Measurements from ENCODE around the gene SPIC.
"Not testable (repeated sequence)": the region's sequence is repeated elsewhere in the genome, so short reads cannot be mapped to it uniquely, and the experiment has no call there.

The SPIC gene

GRCh38 chr12:101459642-101460346 is 15.3 kb upstream of the SPIC start:
- no peaks in the 10 kb centered on the region for H3K79me2 ChIP-seq (ENCODE audit: insufficient read depth, low read length)
- H3K36me3 ChIP-seq (ENCODE audit: low read length): no peaks in the 10 kb centered on the region
- H3K9me3 ChIP-seq (ENCODE audit: insufficient read depth, low read length): no peaks in the 10 kb centered on the region
- no peaks in the 10 kb centered on the region for H3K27me3 ChIP-seq (ENCODE audit: low read length)
- H3K4me2 ChIP-seq (ENCODE audit: low read depth, low read length, poor library complexity, severe bottlenecking): no peak overlapping the region
- TF ChIP-seq EZH2phosphoT487 (conservative IDR thresholded peaks at IDR 0.05; ENCODE audit: low read length) (no peak), CTCF (IDR thresholded peaks at IDR 0.05; ENCODE audit: insufficient read depth, low read length, poor library complexity, severe bottlenecking) (no peak)
- no peaks in the 10 kb centered on the region for H3F3A ChIP-seq (ENCODE audit: insufficient read depth)
- no peaks in the 10 kb centered on the region for H4K20me1 ChIP-seq (ENCODE audit: low read depth, low read length)
- no peak overlapping the region for H3K9ac ChIP-seq (ENCODE audit: low read length)
- H2AFZ ChIP-seq (ENCODE audit: low read depth, low read length, severe bottlenecking): no peak overlapping the region
- no peak overlapping the region for H3K4me3 ChIP-seq (ENCODE audit: insufficient read depth, low read length, poor library complexity, severe bottlenecking)
- H3K27ac ChIP-seq (ENCODE audit: low read depth, low read length): no peak overlapping the region
- H3K9me2 ChIP-seq (replicated peaks; ENCODE audit: insufficient read depth, low read length): no peaks in the 10 kb centered on the region

DNA sequence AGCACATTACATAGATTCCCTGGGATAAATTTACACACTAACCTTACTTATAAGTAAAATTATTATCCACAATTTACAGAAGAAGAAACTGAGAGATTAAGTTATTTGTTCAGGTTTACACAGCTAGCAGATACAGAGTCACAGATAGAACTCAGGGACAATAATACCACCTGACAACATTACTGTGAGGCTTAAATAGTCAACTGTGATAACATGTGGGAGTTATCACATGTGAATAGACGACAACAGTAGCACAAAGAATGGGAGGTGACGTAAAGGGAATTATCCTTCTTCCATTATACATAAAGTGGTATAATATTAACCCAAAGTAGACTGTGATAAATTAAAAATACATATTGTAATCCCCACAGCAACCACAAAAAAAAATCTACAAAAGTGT is 6.2 kb upstream of the SPIC start:
- TF ChIP-seq EZH2phosphoT487 (conservative IDR thresholded peaks at IDR 0.05; ENCODE audit: low read length) (no peak), CTCF (IDR thresholded peaks at IDR 0.05; ENCODE audit: insufficient read depth, low read length, poor library complexity, severe bottlenecking) (no peak)
- Histone ChIP-seq H3K36me3 (ENCODE audit: low read length) (no peaks in the 10 kb centered on the region), H2AFZ (ENCODE audit: low read depth, low read length, severe bottlenecking) (no peak overlapping the region), H3K4me3 (ENCODE audit: insufficient read depth, low read length, poor library complexity, severe bottlenecking) (no peak overlapping the region), H3K9me2 (replicated peaks; ENCODE audit: insufficient read depth, low read length) (no peaks in the 10 kb centered on the region), H3K79me2 (ENCODE audit: insufficient read depth, low read length) (no peaks in the 10 kb centered on the region), H3K27me3 (ENCODE audit: low read length) (no peaks in the 10 kb centered on the region), H3K4me2 (ENCODE audit: low read depth, low read length, poor library complexity, severe bottlenecking) (no peak overlapping the region), H3K9ac (ENCODE audit: low read length) (no peak overlapping the region), H4K20me1 (ENCODE audit: low read depth, low read length) (no peaks in the 10 kb centered on the region), H3K27ac (ENCODE audit: low read depth, low read length) (no peak overlapping the region), H3F3A (ENCODE audit: insufficient read depth) (no peaks in the 10 kb centered on the region), H3K9me3 (ENCODE audit: insufficient read depth, low read length) (no peaks in the 10 kb centered on the region)

GRCh38 chr12:101470939-101471338 is 4.2 kb upstream of the SPIC start:
- H3K4me3 ChIP-seq (ENCODE audit: insufficient read depth, low read length, poor library complexity, severe bottlenecking): no peak overlapping the region
- no peaks in the 10 kb centered on the region for H3F3A ChIP-seq (ENCODE audit: insufficient read depth)
- no peak overlapping the region for H2AFZ ChIP-seq (ENCODE audit: low read depth, low read length, severe bottlenecking)
- H3K27ac ChIP-seq (ENCODE audit: low read depth, low read length): no peak overlapping the region
- no peaks in the 10 kb centered on the region for H4K20me1 ChIP-seq (ENCODE audit: low read depth, low read length)
- no peaks in the 10 kb centered on the region for H3K9me3 ChIP-seq (ENCODE audit: insufficient read depth, low read length)
- H3K4me2 ChIP-seq (ENCODE audit: low read depth, low read length, poor library complexity, severe bottlenecking): no peak overlapping the region
- H3K9ac ChIP-seq (ENCODE audit: low read length): no peak overlapping the region
- TF ChIP-seq EZH2phosphoT487 (conservative IDR thresholded peaks at IDR 0.05; ENCODE audit: low read length) (no peak), CTCF (IDR thresholded peaks at IDR 0.05; ENCODE audit: insufficient read depth, low read length, poor library complexity, severe bottlenecking) (no peak)
- H3K36me3 ChIP-seq (ENCODE audit: low read length): no peaks in the 10 kb centered on the region
- H3K9me2 ChIP-seq (replicated peaks; ENCODE audit: insufficient read depth, low read length): no peaks in the 10 kb centered on the region
- H3K27me3 ChIP-seq (ENCODE audit: low read length): no peaks in the 10 kb centered on the region
- no peaks in the 10 kb centered on the region for H3K79me2 ChIP-seq (ENCODE audit: insufficient read depth, low read length)

- H3K9me2 ChIP-seq (replicated peaks; ENCODE audit: insufficient read depth, low read length); H3K27me3 ChIP-seq (ENCODE audit: low read length): not testable (repeated sequence)
Observed at GRCh38 chr12:101471878-101472277, 3.3 kb upstream of the SPIC start.

More at GRCh38 chr12:101471878-101472277, 3.3 kb upstream of the SPIC start:
- not testable (repeated sequence) for H3F3A ChIP-seq (ENCODE audit: insufficient read depth); H3K9me3 ChIP-seq (ENCODE audit: insufficient read depth, low read length); H3K4me2 ChIP-seq (ENCODE audit: low read depth, low read length, poor library complexity, severe bottlenecking); H3K27ac ChIP-seq (ENCODE audit: low read depth, low read length); H3K79me2 ChIP-seq (ENCODE audit: insufficient read depth, low read length); H3K4me3 ChIP-seq (ENCODE audit: insufficient read depth, low read length, poor library complexity, severe bottlenecking); H3K36me3 ChIP-seq (ENCODE audit: low read length); H2AFZ ChIP-seq (ENCODE audit: low read depth, low read length, severe bottlenecking); H3K9ac ChIP-seq (ENCODE audit: low read length); H4K20me1 ChIP-seq (ENCODE audit: low read depth, low read length)
